Activated T-cell treated with anti-CD3 and anti-CD28 coated beads, Interleukin-2, amount 50 U/mL, for 4 hours (primary cell): ENCODE measurements around the gene PKDREJ. TPM values are rescaled to one million over a fixed set of nuclear protein-coding genes. Genes with fewer than 3 reads are reported as not detected.

Experiments used
- ATAC-seq, 2 donors: fragments of 200-7000 bp; cut with Tn5 transposase; one replicate each; pipeline ENCODE4 v1.10.0; 2021
- DNase-seq: peaks from one replicate; pipeline ENCODE4 v3.0.0-alpha.2; 2020
- H3K27me3 Mint-ChIP-seq: one replicate; pipeline ENCODE4 v1.8.0; 2021; ENCODE audit warnings: low read depth, mixed read lengths
- H3K36me3 Mint-ChIP-seq: one replicate; pipeline ENCODE4 v1.8.0; 2022; ENCODE audit warnings: mixed read lengths; ENCODE audit not compliant: insufficient read depth
- H3K4me1 Mint-ChIP-seq: one replicate; pipeline ENCODE4 v1.8.0; 2021; ENCODE audit warnings: low read depth, mixed read lengths
- H3K4me3 Mint-ChIP-seq: one replicate; pipeline ENCODE4 v1.8.0; 2021; ENCODE audit warnings: mild to moderate bottlenecking, moderate library complexity, mixed read lengths
- H3K9me3 Mint-ChIP-seq: one replicate; pipeline ENCODE4 v1.8.0; 2021; ENCODE audit warnings: mixed read lengths
- total RNA-seq, 3 donors: library from RNA; stranded (reverse); gene quantifications; one replicate each; pipeline ENCODE4 v1.2.1, GENCODE V29; 2021

PKDREJ gene
- total RNA-seq, 3 donors from 2014 or later, result not detected

- ATAC-seq, result peak; percentile 45 to 63
- H3K4me3 Mint-ChIP-seq, result no peak overlapping the region
- no peak for DNase-seq
Observed at GRCh38 chr22:46262449-46263215, 511 bp downstream of the PKDREJ start.

GRCh38 chr22:46260038-46260437, 3.1 kb downstream of the PKDREJ start:
- ATAC-seq (no peak), DNase-seq (no peak)
- Mint-ChIP-seq H3K27me3 (peaks cover 47% of the 10 kb centered on the region), H3K9me3 (no peaks in the 10 kb centered on the region), H3K36me3 (no peaks in the 10 kb centered on the region), H3K4me3 (no peak overlapping the region), H3K4me1 (peaks cover 4% of the 10 kb centered on the region)

More at GRCh38 chr22:46262449-46263215, 511 bp downstream of the PKDREJ start:
- Mint-ChIP-seq H3K9me3 (no peaks in the 10 kb centered on the region), H3K4me1 (peaks cover 10% of the 10 kb centered on the region), H3K36me3 (no peaks in the 10 kb centered on the region), H3K27me3 (peaks cover 58% of the 10 kb centered on the region)

GRCh38 chr22:46259374-46259773, 3.8 kb downstream of the PKDREJ start:
- ATAC-seq, result no peak
- Mint-ChIP-seq H3K4me1 (peaks cover 4% of the 10 kb centered on the region), H3K27me3 (peaks cover 45% of the 10 kb centered on the region), H3K9me3 (no peaks in the 10 kb centered on the region), H3K4me3 (no peak overlapping the region), H3K36me3 (no peaks in the 10 kb centered on the region)
- DNase-seq, result no peak

GRCh38 chr22:46256358-46256958, 6.7 kb downstream of the PKDREJ start:
- no peak for ATAC-seq
- Mint-ChIP-seq H3K27me3 (peaks cover 22% of the 10 kb centered on the region), H3K4me3 (no peak overlapping the region), H3K36me3 (no peaks in the 10 kb centered on the region), H3K9me3 (no peaks in the 10 kb centered on the region), H3K4me1 (peaks cover 11% of the 10 kb centered on the region)
- DNase-seq, result no peak

- H3K9me3 Mint-ChIP-seq, result no peaks in the 10 kb centered on the region
- peaks cover 21% of the 10 kb centered on the region for H3K4me1 Mint-ChIP-seq
- no peak for ATAC-seq
- H3K4me3 Mint-ChIP-seq, result peak overlapping the region; percentile 78
- DNase-seq, result no peak
- H3K27me3 Mint-ChIP-seq, result no peaks in the 10 kb centered on the region
- H3K36me3 Mint-ChIP-seq, result no peaks in the 10 kb centered on the region
Observed at GRCh38 chr22:46251816-46252380, 11.2 kb downstream of the PKDREJ start.

GRCh38 chr22:46251266-46251665, 11.9 kb downstream of the PKDREJ start:
- Mint-ChIP-seq H3K4me1 (peaks cover 21% of the 10 kb centered on the region), H3K36me3 (no peaks in the 10 kb centered on the region), H3K4me3 (peak overlapping the region; percentile 78), H3K27me3 (no peaks in the 10 kb centered on the region), H3K9me3 (no peaks in the 10 kb centered on the region)
- DNase-seq, result no peak
- no peak for ATAC-seq

GRCh38 chr22:46250783-46251125, 12.4 kb downstream of the PKDREJ start:
- ATAC-seq (peak in 1 of 2 donors; percentile 2), DNase-seq (no peak)
- H3K27me3 Mint-ChIP-seq, result no peaks in the 10 kb centered on the region
- peaks cover 21% of the 10 kb centered on the region for H3K4me1 Mint-ChIP-seq
- H3K4me3 Mint-ChIP-seq, result peak overlapping the region; percentile 78
- H3K36me3 Mint-ChIP-seq, result no peaks in the 10 kb centered on the region
- no peaks in the 10 kb centered on the region for H3K9me3 Mint-ChIP-seq

- peak; percentile 96 to 97 for ATAC-seq
- no peaks in the 10 kb centered on the region for H3K27me3 Mint-ChIP-seq
- peak; percentile 89 for DNase-seq
- H3K9me3 Mint-ChIP-seq, result no peaks in the 10 kb centered on the region
- H3K4me3 Mint-ChIP-seq, result peak within 1 kb of the TSS; percentile 78
- peaks cover 21% of the 10 kb centered on the region for H3K4me1 Mint-ChIP-seq
- no peaks in the 10 kb centered on the region for H3K36me3 Mint-ChIP-seq
Observed at GRCh38 chr22:46250035-46250782, 12.9 kb downstream of the PKDREJ start, which contains the start of gene CDPF1. CDPF1 (minus strand) TSS chr22:46250293; CDS start chr22:46248284, 2,009 bp downstream.

GRCh38 chr22:46247443-46247975, 15.6 kb downstream of the PKDREJ start:
- H3K4me3 Mint-ChIP-seq, result peak overlapping the region; percentile 2
- ATAC-seq, result no peak

GRCh38 chr22:46246178-46246577, 17.0 kb downstream of the PKDREJ start:
- no peaks in the 10 kb centered on the region for H3K27me3 Mint-ChIP-seq
- no peak for DNase-seq
- no peak overlapping the region for H3K4me3 Mint-ChIP-seq
- H3K36me3 Mint-ChIP-seq, result no peaks in the 10 kb centered on the region
- H3K4me1 Mint-ChIP-seq, result peaks cover 7% of the 10 kb centered on the region
- H3K9me3 Mint-ChIP-seq, result no peaks in the 10 kb centered on the region
- ATAC-seq, result no peak

More at GRCh38 chr22:46247443-46247975, 15.6 kb downstream of the PKDREJ start:
- Mint-ChIP-seq H3K4me1 (peaks cover 16% of the 10 kb centered on the region), H3K9me3 (no peaks in the 10 kb centered on the region), H3K27me3 (no peaks in the 10 kb centered on the region), H3K36me3 (no peaks in the 10 kb centered on the region)
- DNase-seq, result no peak

- no peak for ATAC-seq
- no peaks in the 10 kb centered on the region for H3K27me3 Mint-ChIP-seq
- DNase-seq, result no peak
- peaks cover 6% of the 10 kb centered on the region for H3K4me1 Mint-ChIP-seq
- no peaks in the 10 kb centered on the region for H3K36me3 Mint-ChIP-seq
- H3K9me3 Mint-ChIP-seq, result no peaks in the 10 kb centered on the region
- H3K4me3 Mint-ChIP-seq, result no peak overlapping the region
Observed at GRCh38 chr22:46245511-46245910, 17.6 kb downstream of the PKDREJ start.

- H3K27me3 Mint-ChIP-seq, result no peaks in the 10 kb centered on the region
- no peaks in the 10 kb centered on the region for H3K36me3 Mint-ChIP-seq
- no peaks in the 10 kb centered on the region for H3K9me3 Mint-ChIP-seq
- no peak for DNase-seq
- no peak overlapping the region for H3K4me3 Mint-ChIP-seq
- no peak for ATAC-seq
- H3K4me1 Mint-ChIP-seq, result peaks cover 13% of the 10 kb centered on the region
Observed at GRCh38 chr22:46244771-46245170, 18.4 kb downstream of the PKDREJ start.

- DNase-seq, result no peak
- Mint-ChIP-seq H3K36me3 (peaks cover 5% of the 10 kb centered on the region), H3K4me3 (no peak overlapping the region), H3K27me3 (no peaks in the 10 kb centered on the region), H3K4me1 (peaks cover 17% of the 10 kb centered on the region), H3K9me3 (no peaks in the 10 kb centered on the region)
- ATAC-seq, result no peak
Observed at GRCh38 chr22:46242076-46242475, 21.1 kb downstream of the PKDREJ start.

- no peaks in the 10 kb centered on the region for H3K27me3 Mint-ChIP-seq
- H3K4me3 Mint-ChIP-seq, result no peak overlapping the region
- H3K4me1 Mint-ChIP-seq, result peaks cover 17% of the 10 kb centered on the region
- no peak for DNase-seq
- H3K9me3 Mint-ChIP-seq, result no peaks in the 10 kb centered on the region
- peaks cover 6% of the 10 kb centered on the region for H3K36me3 Mint-ChIP-seq
- ATAC-seq, result no peak
Observed at GRCh38 chr22:46241396-46242007, 21.6 kb downstream of the PKDREJ start.
